Measurements from ENCODE around the gene MYPN.
A peak's percentile ranks its signal among the peaks of the same experiment; 100 is the strongest.
"Not testable (repeated sequence)": the region's sequence is repeated elsewhere in the genome, so short reads cannot be mapped to it uniquely, and the experiment has no call there.

MYPN gene

DNA sequence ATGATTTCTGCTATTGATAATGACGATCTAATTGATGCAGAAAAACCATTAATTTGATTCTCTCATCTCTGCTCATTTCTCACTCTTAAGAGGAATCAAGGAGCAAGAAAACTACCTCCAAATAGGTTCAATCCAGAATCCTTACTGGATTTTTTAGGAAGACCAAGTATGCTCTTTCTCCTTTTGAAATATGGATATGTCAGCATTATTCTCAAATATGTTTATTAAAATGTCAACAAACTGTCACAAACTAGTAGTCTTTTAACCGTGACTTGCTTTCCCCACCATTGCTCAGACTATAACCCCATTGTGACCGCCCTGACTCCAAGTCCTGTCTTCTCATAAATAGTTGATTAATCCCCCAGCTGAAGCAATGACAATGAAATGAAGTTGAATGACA, 123.8 kb downstream of the MYPN start:
- no peak for DNase-seq

DNA sequence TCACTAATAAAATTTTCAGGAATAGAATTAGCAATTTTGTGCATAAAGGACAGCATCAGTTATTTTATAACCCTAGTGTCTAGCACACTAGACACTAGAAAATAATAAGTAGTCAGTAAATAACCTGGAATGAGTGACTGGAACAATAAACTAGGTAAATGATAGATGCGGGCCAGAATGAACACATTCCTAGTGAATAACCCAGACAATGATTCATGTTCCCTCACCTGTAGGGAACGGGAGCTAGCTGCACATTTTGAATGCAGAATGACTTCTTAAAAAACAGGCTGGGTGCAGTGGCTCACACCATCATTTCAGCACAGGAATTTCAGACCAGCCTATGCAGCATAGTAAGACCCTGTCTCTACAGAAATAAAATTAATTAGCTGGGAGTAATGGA, 125.8 kb downstream of the MYPN start:
- no peak for DNase-seq

- no peak for DNase-seq
Measured at GRCh38 chr10:68235581-68235980, 126.3 kb downstream of the MYPN start.

DNA sequence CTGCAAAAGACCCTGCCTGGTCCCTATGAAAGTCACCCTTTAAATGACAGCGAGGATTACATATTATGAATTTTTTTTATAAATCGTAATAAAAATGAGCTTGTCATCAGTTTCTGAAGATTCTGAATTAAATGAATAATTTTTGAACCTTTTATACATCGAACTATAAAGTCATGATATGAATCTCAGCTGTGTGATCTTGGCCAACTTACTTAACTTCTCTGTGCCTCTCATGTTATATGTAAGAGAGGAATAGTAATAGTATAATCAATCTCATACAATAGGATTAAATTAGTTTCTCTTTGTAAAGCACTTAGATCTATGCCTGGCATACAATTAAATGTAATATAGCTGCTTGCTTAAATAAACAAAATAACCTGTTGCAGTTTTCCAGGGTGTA, 127.9 kb downstream of the MYPN start:
- DNase-seq: no peak

DNA sequence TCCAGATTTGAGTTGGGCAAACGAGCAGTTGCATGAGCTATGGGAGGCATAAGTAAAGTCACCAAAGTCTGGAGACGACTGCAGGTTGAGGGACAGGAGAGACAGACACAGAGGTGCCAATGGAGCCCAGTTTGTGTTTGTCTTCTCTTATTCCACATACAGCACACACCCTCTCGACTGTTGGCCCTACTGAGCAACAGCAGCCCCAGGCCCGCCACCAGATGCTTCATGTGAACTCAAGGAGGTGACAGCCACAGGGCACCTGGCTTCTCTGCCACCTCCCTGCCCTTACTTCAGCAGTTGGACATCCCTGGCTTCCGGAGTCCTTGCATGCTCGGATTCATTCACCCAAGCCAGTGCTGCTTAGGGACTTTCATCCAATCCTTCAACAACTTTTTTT, 129.1 kb downstream of the MYPN start:
- no peak for DNase-seq

- no peak for DNase-seq
Measured at GRCh38 chr10:68239069-68239468, 129.8 kb downstream of the MYPN start.

DNA sequence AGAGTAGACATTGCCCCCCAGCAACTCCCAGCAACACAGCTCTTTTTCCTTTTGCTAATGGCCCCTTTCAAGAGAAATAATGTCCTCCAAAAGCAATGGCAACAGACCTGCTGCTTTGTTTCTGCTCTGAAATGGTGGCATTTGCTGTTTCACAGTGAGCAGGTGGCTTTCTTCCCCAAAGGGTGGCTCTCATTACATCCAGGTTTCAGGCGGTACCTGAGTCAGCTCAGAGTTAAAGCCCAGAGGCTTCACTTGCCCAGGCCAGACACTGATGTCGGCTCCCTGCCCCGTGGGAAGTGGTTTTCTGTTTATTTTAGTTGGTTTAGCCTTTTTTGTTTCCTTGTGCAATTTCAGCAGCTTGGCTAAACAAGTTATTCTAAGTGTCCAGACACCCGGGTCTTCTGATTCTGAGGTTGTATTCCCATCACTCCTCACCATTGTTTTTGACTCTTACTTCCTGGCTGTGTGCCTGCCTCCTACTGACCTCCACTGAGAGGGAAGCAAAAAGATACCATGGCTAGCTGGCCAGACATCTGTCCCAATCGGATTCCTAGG, 130.4 kb downstream of the MYPN start:
- DNase-seq: no peak

DNA sequence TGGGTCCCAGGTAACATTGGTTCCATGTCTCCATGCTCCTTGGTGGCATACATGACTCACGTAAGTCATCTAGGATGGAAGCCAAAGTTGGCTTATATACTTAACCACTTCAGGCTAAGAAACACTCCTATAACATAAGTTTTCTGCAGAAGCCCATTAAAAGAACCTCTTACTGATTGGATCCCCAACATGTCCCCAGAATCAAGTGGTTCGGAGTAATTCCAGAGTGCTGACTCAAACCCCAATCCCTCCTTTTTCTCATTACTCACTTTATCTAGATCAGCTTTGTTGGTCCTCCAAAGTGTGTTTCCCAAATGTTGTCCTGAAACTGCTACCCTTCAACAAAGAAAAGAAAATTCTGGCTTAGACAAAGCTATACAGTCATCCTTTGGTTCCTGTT, 132.8 kb downstream of the MYPN start:
- DNase-seq: no peak

DNA sequence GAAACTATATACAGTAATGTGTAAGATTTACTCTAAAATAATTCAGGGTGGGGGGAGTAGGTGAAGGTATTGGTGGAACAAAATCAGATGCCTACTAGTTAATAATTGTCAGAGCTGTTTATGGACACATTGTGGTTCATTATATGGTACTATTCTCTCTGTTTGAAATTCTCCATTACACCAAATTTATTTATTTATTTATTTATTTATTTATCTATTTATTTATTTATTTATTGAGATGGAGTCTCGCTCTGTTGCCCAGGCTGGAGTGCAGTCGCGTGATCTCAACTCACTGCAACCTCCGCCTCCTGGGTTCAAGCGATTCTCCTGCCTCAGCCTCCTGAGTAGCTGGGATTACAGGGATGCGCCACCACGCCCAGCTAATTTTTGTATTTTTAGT, 137.1 kb downstream of the MYPN start:
- not testable (repeated sequence) for DNase-seq

GRCh38 chr10:68247931-68248330, 138.6 kb downstream of the MYPN start:
- no peak for DNase-seq

DNA sequence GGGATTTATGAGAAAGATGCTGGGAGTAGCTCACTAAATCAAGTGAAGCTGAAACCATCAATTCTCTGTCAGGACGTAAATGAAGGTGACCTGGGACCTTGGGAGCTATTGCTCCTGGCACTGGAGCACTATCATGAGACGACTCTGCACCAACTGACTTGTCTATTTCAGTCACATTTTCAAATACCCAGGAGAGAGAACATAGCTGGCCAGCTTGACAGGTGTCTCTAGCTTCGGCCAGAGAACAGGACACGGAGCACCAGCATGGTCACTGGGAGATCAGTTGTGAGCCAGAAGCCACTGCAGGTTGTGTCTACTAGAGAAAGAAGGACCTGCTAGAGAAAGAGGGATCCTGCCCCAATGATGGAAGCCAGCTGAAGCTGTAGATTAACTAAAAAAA, 140.0 kb downstream of the MYPN start:
- no peak for DNase-seq

- DNase-seq: no peak
Measured at GRCh38 chr10:68251151-68251550, 141.9 kb downstream of the MYPN start.

DNA sequence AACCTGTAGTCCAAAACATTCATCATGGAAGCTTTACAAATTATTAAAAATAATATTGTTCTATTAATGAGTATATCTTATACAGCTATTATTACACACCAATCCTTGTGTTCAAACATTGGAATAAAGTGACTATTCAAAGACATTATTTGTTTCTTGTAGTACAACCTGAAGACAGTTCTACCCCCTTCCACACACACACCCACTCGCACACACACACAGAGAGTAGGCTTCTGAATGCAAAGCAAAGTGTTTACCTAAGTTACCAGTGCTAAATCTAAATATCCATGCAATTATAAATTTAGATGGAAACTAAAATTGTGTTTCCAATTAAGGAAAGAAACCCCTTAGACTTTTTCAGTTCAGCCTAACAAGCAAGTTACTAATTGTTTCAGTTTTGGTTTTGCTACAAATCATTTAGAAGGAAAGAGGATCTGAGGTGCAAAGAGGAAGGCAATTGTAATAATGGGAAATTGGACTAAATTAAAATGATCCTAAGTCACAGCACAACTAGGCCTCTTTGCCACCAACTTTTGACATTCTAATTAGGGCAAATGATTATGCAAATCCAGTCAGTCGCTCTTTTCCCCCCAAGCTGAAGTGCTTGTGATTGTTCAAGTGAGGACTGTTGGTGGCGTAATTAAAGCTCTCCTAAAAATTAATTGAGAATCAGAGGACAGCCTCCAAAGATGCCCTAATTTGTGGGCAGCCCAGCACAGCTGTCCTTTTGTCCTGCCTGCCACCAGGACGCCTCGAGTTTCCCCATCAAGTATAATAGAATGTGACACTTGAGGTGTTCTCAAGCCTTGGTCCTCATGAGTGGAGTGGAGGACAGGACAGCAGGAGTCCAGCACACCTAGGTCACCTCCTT, 142.6 kb downstream of the MYPN start:
- peak; percentile 67 for DNase-seq

- DNase-seq: no peak
Measured at GRCh38 chr10:68253346-68253745, 144.1 kb downstream of the MYPN start.

DNA sequence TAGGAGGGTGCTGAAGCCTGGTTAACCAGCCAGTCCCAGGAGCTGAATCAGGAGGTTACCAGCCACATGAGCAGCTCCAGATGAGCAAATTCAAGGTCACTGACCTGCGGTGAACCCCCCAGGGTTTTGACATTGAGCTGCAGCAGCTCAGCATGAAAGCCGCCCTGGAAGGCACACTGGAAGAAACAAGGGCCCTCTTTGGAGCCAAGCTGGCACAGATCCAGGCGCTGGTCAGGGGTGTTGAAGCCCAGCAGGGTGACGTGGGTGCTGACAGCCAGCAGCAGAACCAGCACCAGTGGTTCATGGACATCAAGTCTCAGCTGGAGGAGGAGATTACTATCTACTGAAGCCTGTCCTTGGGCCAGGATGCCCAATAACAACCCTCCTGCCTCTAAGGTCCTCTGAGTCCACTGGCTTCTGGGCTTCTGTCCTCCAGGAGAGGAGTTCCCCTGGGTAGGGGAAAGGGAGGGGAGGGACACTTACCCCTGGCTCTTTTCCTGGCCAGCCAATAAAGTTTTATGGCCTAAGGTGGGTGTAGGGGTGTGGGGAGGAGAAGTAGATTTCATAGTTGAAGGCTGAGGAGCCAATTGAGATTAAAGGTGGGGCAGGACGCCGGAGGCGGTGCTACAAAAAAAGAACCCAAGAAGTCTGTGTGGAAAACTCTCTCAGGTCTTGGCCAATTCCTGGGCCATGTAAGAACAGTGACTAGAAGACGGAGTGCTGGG, 152.0 kb downstream of the MYPN start:
- no peak for DNase-seq
